ENCODE results near the gene RTRAF.

Gene RTRAF

GRCh38 chr14:52020161-52020714 lies 30.9 kb downstream of the RTRAF start:
- no peak for DNase-seq (ENCODE audit: low read depth in 3 of 3, low spot score in 1 of 3)

DNA sequence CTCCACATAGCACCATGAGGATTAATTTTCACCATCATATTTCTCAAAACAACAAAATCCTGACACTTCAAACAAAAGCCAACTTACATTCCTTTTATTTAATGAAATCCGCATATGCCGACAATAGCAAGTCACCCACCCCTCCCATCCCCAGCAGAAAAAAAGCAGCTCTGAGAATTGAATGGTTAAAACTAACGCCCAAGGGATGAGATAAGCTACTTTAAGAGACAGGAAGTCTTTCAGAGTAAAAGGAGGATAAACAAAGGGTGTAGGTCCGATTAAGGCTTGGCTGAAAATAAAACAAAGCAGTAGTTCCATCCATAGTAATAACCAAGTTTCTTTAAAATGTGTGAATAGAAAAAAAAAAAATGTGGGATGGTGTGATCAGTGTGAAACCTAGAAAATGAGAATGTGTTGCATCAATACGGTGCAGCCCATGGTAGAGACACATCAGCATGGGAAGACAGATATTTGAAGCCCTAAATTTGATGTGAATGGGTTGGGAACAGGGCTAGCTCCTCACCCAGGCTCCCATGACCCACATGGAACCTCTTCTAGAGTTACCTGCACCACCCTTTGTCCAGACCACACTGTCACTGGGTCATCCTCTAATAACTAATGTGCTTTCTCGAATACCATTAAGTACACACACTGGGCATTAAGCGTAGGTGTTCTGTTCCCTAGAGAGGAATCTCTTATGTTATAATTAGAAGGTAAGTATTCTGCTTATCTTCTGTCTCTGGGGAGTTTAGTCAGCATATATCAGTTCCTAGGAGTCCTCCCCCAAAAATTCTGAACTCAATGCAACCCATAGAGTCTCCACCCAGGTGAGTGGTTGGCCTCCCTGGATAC lies 31.7 kb downstream of the RTRAF start:
- no peak for DNase-seq (ENCODE audit: low read depth in 3 of 3, low spot score in 1 of 3)

GRCh38 chr14:52021957-52022600 lies 32.7 kb downstream of the RTRAF start:
- DNase-seq (ENCODE audit: low read depth in 3 of 3, low spot score in 1 of 3) = no peak

GRCh38 chr14:52023518-52023917 lies 34.2 kb downstream of the RTRAF start:
- DNase-seq (ENCODE audit: low read depth in 3 of 3, low spot score in 1 of 3) = no peak

DNA sequence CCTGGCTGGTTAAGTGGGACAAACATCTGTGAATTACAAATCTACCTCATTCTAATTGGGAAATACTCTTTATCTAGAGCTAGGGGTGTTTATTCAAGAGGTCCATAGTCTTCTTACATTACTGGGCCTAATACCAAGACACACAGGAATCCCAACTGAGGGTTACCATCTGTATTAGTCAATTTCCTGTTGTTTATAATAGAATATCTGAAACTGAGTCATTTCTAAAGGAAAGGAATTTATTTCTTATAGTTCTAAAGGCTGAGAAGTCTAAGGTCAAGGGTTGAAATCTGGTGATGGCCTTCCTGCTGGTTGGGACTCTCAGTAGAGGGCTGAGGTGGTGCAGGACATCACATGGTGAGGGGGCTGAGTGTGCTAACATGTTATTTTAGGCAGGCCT lies 36.0 kb downstream of the RTRAF start:
- no peak for DNase-seq (ENCODE audit: low read depth in 3 of 3, low spot score in 1 of 3)

DNA sequence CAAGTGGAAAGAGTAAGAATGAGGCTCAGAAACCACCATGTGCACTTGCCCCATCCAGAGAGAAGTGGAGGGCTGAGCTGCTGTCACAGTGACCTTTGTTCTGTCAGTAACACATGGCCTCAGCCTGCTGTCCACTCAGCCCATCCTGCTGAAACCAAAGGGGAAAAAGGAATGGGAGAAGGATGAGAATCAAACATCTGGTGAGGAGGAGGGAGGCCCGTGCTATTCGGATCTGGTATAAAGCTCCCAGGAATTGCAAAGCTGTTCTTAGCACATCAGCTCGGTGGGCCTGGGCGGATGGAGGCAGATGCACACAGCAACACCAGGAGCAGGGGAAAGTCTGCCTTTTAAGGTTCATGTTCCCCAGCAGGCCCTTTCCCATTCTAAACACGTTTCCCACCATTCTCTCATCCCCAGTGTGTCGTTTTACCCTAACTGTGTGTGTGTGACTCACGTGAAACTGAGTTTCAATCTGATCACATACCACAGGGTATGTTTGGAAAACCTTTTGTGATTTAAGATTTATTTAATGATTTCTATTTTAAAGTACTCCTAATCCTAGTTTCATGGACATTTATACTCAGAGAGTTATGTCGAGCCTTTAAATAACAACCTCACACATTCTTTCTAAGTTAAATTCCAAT lies 36.8 kb downstream of the RTRAF start:
- no peak for DNase-seq (ENCODE audit: low read depth in 3 of 3, low spot score in 1 of 3)

- DNase-seq (ENCODE audit: low read depth in 3 of 3, low spot score in 1 of 3) = no peak
Observed at GRCh38 chr14:52026901-52027300, 37.6 kb downstream of the RTRAF start.

DNA sequence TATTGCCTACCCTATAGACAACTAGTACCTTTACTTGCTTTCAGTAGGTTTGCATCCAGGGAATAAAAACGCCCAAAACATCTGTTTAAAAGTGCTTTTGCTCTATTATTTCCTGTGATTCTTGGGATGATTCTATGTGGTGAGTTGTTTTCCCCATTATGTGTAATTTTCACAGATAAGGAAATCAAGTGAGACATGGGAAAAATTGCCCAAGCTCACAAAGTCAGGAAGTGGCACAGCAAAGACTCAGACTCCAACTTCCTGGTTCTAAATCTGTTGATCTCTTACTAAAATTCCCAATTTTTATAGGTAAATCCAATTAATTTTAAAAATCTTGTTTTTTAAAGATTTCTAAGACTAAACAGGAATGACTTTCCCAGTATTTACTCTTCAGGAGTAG lies 40.5 kb downstream of the RTRAF start:
- no peak for DNase-seq (ENCODE audit: low read depth in 3 of 3, low spot score in 1 of 3)

DNA sequence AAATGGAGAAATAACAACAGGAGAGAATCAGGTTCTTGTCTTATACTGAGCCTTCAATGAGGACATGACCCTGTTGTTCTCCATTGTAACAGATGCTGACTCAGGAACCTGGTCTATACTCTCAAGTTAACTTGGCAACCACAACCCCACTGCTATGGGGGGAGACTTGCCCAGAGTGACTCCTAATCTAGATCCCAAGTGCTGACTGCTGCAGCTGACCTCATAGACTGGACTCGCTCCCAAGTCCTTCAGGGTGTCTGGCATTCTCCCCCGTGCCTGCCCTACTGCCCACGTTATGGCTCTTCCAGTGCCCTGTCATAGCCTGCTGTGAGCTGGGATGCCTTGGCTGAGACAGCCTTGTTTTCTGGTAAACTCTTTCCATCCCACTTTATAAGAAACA lies 42.4 kb downstream of the RTRAF start:
- DNase-seq (ENCODE audit: low read depth in 3 of 3, low spot score in 1 of 3) = no peak

GRCh38 chr14:52032204-52032801 lies 43.0 kb downstream of the RTRAF start:
- DNase-seq (ENCODE audit: low read depth in 3 of 3, low spot score in 1 of 3) = no peak

- no peak for DNase-seq (ENCODE audit: low read depth in 3 of 3, low spot score in 1 of 3)
Observed at GRCh38 chr14:52033101-52033642, 43.8 kb downstream of the RTRAF start.

GRCh38 chr14:52039124-52039815 lies 49.9 kb downstream of the RTRAF start:
- DNase-seq (ENCODE audit: low read depth in 3 of 3, low spot score in 1 of 3) = no peak

- no peak for DNase-seq (ENCODE audit: low read depth in 3 of 3, low spot score in 1 of 3)
Observed at GRCh38 chr14:52040598-52040997, 51.3 kb downstream of the RTRAF start.

GRCh38 chr14:52042371-52043289 lies 53.3 kb downstream of the RTRAF start:
- DNase-seq (ENCODE audit: low read depth in 3 of 3, low spot score in 1 of 3) = no peak

GRCh38 chr14:52043690-52044089 lies 54.3 kb downstream of the RTRAF start:
- peak in 1 of 3 donors; percentile 21 for DNase-seq (ENCODE audit: low read depth in 3 of 3, low spot score in 1 of 3)

GRCh38 chr14:52044791-52045522 lies 55.6 kb downstream of the RTRAF start:
- DNase-seq (ENCODE audit: low read depth in 3 of 3, low spot score in 1 of 3) = no peak

DNA sequence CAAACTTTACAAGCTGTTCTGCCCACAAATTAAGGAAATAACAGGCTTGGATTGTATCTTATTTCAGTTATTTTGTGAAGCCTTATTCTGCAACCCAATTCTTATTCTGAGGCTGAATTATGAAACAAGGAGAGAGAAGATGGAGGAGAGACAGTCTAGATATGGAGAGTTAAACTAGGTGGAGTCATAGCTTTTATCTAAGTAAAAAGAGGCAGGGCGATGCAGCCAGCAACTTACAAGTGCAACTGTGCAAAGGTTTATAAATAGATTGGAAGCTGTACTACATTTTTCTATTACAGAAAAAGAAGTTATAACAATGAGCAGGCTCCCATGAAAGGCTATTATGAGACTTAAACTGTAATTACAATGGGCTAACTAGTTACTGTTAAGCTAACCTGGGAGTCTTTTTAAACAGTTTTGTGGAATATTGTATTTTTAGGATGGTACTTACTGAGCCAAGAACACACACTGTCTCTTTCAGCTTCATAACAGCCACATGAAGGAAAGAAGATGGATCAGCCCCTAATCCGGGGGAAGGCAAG lies 57.1 kb downstream of the RTRAF start:
- no peak for DNase-seq (ENCODE audit: low read depth in 3 of 3, low spot score in 1 of 3)

DNA sequence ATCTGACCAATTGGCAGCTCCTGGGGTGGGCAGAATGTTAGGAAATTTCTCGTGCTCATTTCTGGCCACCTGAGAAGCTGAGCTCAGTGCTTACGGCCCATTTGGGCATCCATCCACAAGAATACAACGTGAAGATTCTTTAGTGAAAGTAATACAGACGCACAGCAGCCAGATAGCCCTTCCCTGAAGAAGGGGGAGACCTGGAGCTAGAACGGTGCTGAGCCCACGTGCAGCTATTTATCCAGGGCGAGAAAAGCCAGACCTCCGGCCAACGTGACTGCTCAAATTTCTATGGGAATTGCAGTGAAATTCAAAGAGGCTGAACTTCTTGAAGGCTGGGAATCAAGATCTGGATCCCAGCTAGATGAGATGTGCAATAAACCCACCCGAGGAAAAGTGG lies 58.8 kb downstream of the RTRAF start:
- no peak for DNase-seq (ENCODE audit: low read depth in 3 of 3, low spot score in 1 of 3)
